Caco-2 (cell line): Measurements from ENCODE around the gene EXOSC2. TPM values are rescaled to one million over a fixed set of nuclear protein-coding genes. Genes with fewer than 3 reads are reported as not detected.

ENCODE experiments used
- BruUV-seq: library from RNA; stranded (reverse); fragments of 400-500 nt; replicated peaks from 2 replicates; lab custom pipeline; 2021; lab: Mats Ljungman, UMichigan
- CTCF ChIA-PET: fragments of 300-600 bp; sonication (Branson Sonifier 250); formaldehyde crosslinking; loops from one replicate; lab custom pipeline; 2022; ENCODE audit warnings: antibody characterized with exemption; lab: Charles Lee
- POLR2A ChIA-PET: fragments of 300-600 bp; sonication (Branson Sonifier 250); formaldehyde crosslinking; loops from one replicate; lab custom pipeline; 2022; ENCODE audit warnings: antibody characterized with exemption; lab: Charles Lee
- DNase-seq, 2 experiments: peaks; one replicate each; pipeline versions ENCODE4 v3.0.0 to v3.0.0-alpha.2; 2020 to 2022
- H3K27me3 ChIP-seq: replicated peaks from 2 replicates; pipeline ENCODE4 v1.6.0; 2011; ENCODE audit warnings: low read length; ENCODE audit not compliant: control insufficient read depth, insufficient read depth
- H3K36me3 ChIP-seq: 2 replicates; pipeline ENCODE4 v1.5.1; 2011; ENCODE audit warnings: low read length; ENCODE audit not compliant: control insufficient read depth, insufficient read depth
- H3K4me1 ChIP-seq: fragments of 250-450 bp; sonication (Bioruptor Pico); 2 replicates; pipeline ENCODE4 v1.5.1; 2020; ENCODE audit warnings: mild to moderate bottlenecking
- H3K4me3 ChIP-seq: 2 replicates; pipeline ENCODE4 v1.5.1; 2011; ENCODE audit warnings: low read depth, mild to moderate bottlenecking, control low read depth, low read length
- H3K9me3 ChIP-seq: fragments of 250-450 bp; sonication (Bioruptor Pico); 2 replicates; pipeline ENCODE4 v1.5.1; 2020; ENCODE audit warnings: mild to moderate bottlenecking, moderate library complexity
- H3K27ac Mint-ChIP-seq: one replicate; pipeline ENCODE4 v1.8.0; 2022; ENCODE audit warnings: mixed read lengths; ENCODE audit not compliant: unreplicated experiment
- H3K27me3 Mint-ChIP-seq: one replicate; pipeline ENCODE4 v1.8.0; 2022; ENCODE audit warnings: mixed read lengths; ENCODE audit not compliant: insufficient read depth, unreplicated experiment
- H3K36me3 Mint-ChIP-seq: one replicate; pipeline ENCODE4 v1.8.0; 2022; ENCODE audit warnings: mild to moderate bottlenecking, mixed read lengths; ENCODE audit not compliant: insufficient read depth, unreplicated experiment
- H3K4me1 Mint-ChIP-seq: one replicate; pipeline ENCODE4 v1.8.0; 2022; ENCODE audit warnings: low read depth, mixed read lengths; ENCODE audit not compliant: unreplicated experiment
- H3K4me3 Mint-ChIP-seq: one replicate; pipeline ENCODE4 v1.8.0; 2022; ENCODE audit warnings: mild to moderate bottlenecking, moderate library complexity, mixed read lengths; ENCODE audit not compliant: unreplicated experiment
- H3K9me3 Mint-ChIP-seq: one replicate; pipeline ENCODE4 v1.8.0; 2022; ENCODE audit warnings: mixed read lengths; ENCODE audit not compliant: unreplicated experiment
- CTCF ChIP-seq, 2 experiments: fragments of 200-600 bp in 1 of 2; IDR thresholded peaks; 1 replicate in 1 of 2; 2 replicates in 1 of 2; pipeline versions ENCODE4 v1.5.1 to v1.8.0; 2011 to 2022; ENCODE audit warnings: antibody characterized with exemption in 1 of 2, control low read depth in 1 of 2, inconsistent platforms in 1 of 2, low read depth in 1 of 2, low read length in 1 of 2, mild to moderate bottlenecking in 1 of 2, moderate library complexity in 1 of 2; ENCODE audit not compliant: insufficient read depth in 1 of 2, severe bottlenecking in 1 of 2, unreplicated experiment in 1 of 2
- intact Hi-C: fragments of 100-400 bp; cut with micrococcal nuclease; formaldehyde crosslinking; loops from one replicate; pipeline ENCODE4 v1.10.0; 2022; ENCODE audit not compliant: unreplicated experiment
- total RNA-seq: library from RNA; stranded (reverse); gene quantifications from 2 replicates; pipeline ENCODE4 v1.2.3, GENCODE V29; 2022

The EXOSC2 gene
- total RNA-seq, 1 experiment from 2014 or later: 59.1 TPM

- Mint-ChIP-seq H3K27me3 (peaks cover 33% of the 10 kb centered on the region), H3K36me3 (no peaks in the 10 kb centered on the region), H3K4me3 (peak overlapping the region; percentile 67), H3K4me1 (no peaks in the 10 kb centered on the region), H3K27ac (no peak overlapping the region), H3K9me3 (no peaks in the 10 kb centered on the region)
- TF ChIP-seq CTCF (IDR thresholded peaks at IDR 0.05; ENCODE audit: insufficient read depth in 1 of 2, low read depth in 1 of 2, low read length in 1 of 2, severe bottlenecking in 1 of 2, unreplicated experiment in 1 of 2): no peak
- 0 out of 2 replicates have a peak, but pooled peaks cover 6% of the 10 kb centered on the region for H3K9me3 ChIP-seq
- no TSS peak for BruUV-seq
- ChIA-PET POLR2A (no interaction called here), CTCF (no interaction called here)
- H3K27me3 ChIP-seq: peaks cover 6% of the 10 kb centered on the region
- no peaks in the 10 kb centered on the region for H3K36me3 ChIP-seq
- no peak for DNase-seq
- intact Hi-C loops: no loop called here
- no peaks in the 10 kb centered on the region; the same call in 1 of the 2 replicates for H3K4me1 ChIP-seq
- no peak overlapping the region for H3K4me3 ChIP-seq
Observed at GRCh38 chr9:130659699-130660248, 33.8 kb upstream of the EXOSC2 start.

GRCh38 chr9:130660326-130660682 lies 33.3 kb upstream of the EXOSC2 start:
- Mint-ChIP-seq H3K9me3 (no peaks in the 10 kb centered on the region), H3K4me3 (peak overlapping the region; percentile 67), H3K27me3 (peaks cover 34% of the 10 kb centered on the region), H3K27ac (no peak overlapping the region), H3K36me3 (no peaks in the 10 kb centered on the region), H3K4me1 (peaks cover 3% of the 10 kb centered on the region)
- no TSS peak for BruUV-seq
- Histone ChIP-seq H3K36me3 (no peaks in the 10 kb centered on the region), H3K4me1 (no peaks in the 10 kb centered on the region; the same call in 1 of the 2 replicates), H3K4me3 (peak overlapping the region; percentile 16), H3K27me3 (peaks cover 6% of the 10 kb centered on the region), H3K9me3 (0 out of 2 replicates have a peak, but pooled peaks cover 6% of the 10 kb centered on the region)
- POLR2A ChIA-PET: no interaction called here
- intact Hi-C loops: no loop called here
- no peak for TF ChIP-seq CTCF (IDR thresholded peaks at IDR 0.05; ENCODE audit: insufficient read depth in 1 of 2, low read depth in 1 of 2, low read length in 1 of 2, severe bottlenecking in 1 of 2, unreplicated experiment in 1 of 2)
- no peak for DNase-seq
- CTCF ChIA-PET: no interaction called here

GRCh38 chr9:130660683-130661450 lies 32.7 kb upstream of the EXOSC2 start:
- Mint-ChIP-seq H3K4me3 (peak overlapping the region; percentile 44), H3K36me3 (no peaks in the 10 kb centered on the region), H3K27ac (no peak overlapping the region), H3K4me1 (peaks cover 7% of the 10 kb centered on the region), H3K9me3 (no peaks in the 10 kb centered on the region), H3K27me3 (peaks cover 35% of the 10 kb centered on the region)
- POLR2A ChIA-PET: no interaction called here
- Histone ChIP-seq H3K4me3 (peak overlapping the region; percentile 16), H3K9me3 (0 out of 2 replicates have a peak, but pooled peaks cover 6% of the 10 kb centered on the region), H3K27me3 (peaks cover 6% of the 10 kb centered on the region), H3K36me3 (no peaks in the 10 kb centered on the region), H3K4me1 (no peaks in the 10 kb centered on the region; the same call in 1 of the 2 replicates)
- intact Hi-C loops: no loop called here
- TF ChIP-seq CTCF (IDR thresholded peaks at IDR 0.05; ENCODE audit: insufficient read depth in 1 of 2, low read depth in 1 of 2, low read length in 1 of 2, severe bottlenecking in 1 of 2, unreplicated experiment in 1 of 2): no peak
- CTCF ChIA-PET: no interaction called here
- no peak for DNase-seq
- no TSS peak for BruUV-seq
